NCI-H748 treated with DMSO at 0.1 percent for 48 hours (cell line): ENCODE data around the gene CBX1.
"Not testable (repeated sequence)": the region's sequence is repeated elsewhere in the genome, so short reads cannot be mapped to it uniquely, and the experiment has no call there.

ENCODE experiments used
- DNase-seq: peaks from one replicate; lab custom pipeline; 2025; lab: John Stamatoyannopoulos, UW

The CBX1 gene

GRCh38 chr17:48072811-48073210 is 28.5 kb downstream of the CBX1 start:
- not testable (repeated sequence) for DNase-seq

- DNase-seq, result no peak
Measured at GRCh38 chr17:48071654-48072053, 29.6 kb downstream of the CBX1 start.

DNA sequence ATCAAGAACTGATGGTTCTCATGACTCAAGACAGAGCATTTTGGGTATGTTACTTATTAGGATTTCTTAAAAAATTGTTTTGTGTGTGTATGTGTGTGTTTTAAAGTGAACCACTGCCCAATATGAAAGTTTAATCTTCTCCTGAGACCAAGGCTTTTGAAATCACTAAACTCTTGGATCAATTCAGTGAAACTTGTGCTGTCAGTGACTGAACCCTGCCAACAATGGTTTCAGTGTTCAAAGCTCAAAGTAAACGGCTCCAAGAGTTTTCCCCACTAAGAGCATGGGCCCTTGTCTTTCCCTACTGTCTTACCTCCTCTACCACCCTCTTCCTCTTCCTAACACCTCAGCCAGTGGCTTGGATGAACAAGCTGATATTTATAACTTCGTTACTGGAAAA is 31.1 kb downstream of the CBX1 start:
- no peak for DNase-seq

DNA sequence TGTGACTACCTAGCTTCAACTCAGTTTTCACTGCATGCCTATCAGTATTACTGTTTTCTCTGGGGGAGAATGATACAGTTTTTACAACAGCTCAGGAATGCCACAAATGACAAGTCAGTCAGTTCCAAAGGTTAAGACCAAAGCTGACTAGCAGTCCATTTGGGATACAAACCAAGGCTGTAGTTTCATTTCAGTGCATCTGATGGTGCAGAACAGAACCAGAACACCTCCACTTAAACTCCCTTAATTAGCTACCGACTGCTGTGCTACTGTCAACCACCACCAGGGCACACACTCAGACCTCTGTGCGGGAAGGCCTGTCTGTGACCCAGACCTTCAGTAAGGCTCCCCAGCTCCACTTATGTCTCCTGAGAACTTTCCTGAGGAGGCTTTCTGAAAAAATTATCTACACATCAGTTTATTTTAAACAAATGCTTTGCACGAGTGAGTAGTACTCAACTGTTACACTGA is 32.8 kb downstream of the CBX1 start:
- DNase-seq, result no peak

GRCh38 chr17:48067808-48068207 is 33.5 kb downstream of the CBX1 start:
- not testable (repeated sequence) for DNase-seq

DNA sequence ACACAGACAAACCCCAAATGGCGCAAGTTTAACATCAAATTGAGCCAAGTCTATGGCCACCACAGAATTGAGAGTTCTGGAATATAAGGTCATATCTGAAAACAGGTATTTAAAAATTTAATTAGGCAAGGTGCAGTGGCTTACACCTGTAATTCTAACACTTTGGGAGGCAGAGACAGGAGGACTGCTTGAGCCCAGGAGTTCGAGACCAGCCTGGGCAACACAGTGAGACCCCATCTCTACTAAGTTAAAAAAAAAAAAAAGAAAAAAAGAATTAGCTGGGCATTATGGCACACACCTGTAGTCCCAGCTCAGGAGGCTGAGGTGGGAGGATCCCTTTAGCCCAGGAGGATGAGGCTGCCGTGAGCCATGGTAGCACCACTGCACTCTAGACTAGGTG is 34.0 kb downstream of the CBX1 start:
- no peak for DNase-seq

GRCh38 chr17:48066656-48067055 is 34.6 kb downstream of the CBX1 start:
- no peak for DNase-seq

DNA sequence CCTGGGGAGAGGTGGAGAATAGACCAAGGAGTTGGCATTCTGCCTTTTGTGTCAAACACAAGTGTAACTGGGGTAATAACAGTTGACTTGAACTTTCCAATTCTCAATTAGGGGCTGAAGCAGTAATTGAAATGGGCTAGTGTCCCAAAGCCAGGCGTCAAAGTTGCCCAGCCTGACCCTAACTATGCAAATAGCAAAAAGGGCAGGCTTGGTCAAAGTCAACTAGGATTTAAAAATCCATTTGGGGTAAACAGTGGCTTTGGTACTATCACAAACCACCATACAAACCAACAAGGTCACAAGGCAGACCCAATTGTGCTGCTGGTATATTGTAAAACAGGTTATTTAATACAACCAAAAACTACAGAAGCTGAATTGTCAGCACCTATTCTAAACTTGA is 35.1 kb downstream of the CBX1 start:
- DNase-seq, result no peak

GRCh38 chr17:48064638-48065037 is 36.6 kb downstream of the CBX1 start:
- DNase-seq, result no peak

- DNase-seq, result no peak
Measured at GRCh38 chr17:48062273-48062672, 39.0 kb downstream of the CBX1 start.

DNA sequence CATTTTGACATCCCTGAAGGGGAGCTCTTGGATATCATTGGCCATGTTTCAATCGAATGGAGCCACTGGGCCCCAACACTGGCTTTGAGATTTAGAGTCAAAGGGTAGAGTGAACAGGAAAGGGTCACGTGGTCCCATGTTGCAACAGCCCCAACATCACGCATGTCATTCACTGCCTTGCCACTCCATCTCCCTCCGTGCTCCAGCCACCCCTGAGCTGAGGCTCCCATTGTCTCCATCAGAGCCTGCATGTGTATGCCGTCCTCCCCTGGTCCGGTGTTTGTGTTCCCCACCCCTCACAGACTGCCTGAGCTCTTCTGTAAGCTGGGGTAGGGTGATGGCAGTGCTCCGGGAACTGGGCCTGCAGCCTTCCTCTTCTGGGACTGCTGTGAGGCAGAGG is 41.0 kb downstream of the CBX1 start:
- no peak for DNase-seq

DNA sequence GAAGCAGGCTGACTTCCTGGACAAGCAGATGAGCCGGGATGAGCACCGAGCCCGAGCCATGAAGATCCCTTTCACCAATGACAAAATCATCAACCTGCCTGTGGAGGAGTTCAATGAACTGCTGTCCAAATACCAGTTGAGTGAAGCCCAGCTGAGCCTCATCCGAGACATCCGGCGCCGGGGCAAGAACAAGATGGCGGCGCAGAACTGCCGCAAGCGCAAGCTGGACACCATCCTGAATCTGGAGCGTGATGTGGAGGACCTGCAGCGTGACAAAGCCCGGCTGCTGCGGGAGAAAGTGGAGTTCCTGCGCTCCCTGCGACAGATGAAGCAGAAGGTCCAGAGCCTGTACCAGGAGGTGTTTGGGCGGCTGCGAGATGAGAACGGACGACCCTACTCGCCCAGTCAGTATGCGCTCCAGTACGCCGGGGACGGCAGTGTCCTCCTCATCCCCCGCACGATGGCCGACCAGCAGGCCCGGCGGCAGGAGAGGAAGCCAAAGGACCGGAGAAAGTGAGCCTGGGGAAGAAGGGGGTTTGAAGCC is 42.1 kb downstream of the CBX1 start:
- DNase-seq, result no peak

GRCh38 chr17:48058393-48059124 is 42.7 kb downstream of the CBX1 start:
- no peak for DNase-seq

DNA sequence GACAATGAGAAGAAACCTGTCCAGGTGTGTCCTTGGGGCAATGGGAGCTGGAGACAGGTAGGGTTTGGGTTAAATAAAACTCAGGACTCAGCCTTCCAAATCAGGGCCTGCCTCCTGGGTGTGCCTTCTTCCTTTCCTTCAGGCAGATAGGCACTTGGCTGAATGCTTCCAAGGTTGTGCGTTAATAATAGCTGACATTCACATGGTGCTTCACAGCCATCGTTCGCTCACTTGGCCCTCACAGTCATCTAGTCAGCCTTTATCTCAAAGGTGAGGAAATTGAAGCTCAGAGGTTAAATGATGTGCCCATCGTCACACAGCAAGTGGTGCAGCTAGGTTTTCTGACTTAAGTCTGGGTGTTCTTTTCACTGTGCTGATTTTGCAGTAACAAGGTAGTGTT is 43.7 kb downstream of the CBX1 start:
- no peak for DNase-seq

GRCh38 chr17:48056879-48057278 is 44.4 kb downstream of the CBX1 start:
- DNase-seq, result no peak

DNA sequence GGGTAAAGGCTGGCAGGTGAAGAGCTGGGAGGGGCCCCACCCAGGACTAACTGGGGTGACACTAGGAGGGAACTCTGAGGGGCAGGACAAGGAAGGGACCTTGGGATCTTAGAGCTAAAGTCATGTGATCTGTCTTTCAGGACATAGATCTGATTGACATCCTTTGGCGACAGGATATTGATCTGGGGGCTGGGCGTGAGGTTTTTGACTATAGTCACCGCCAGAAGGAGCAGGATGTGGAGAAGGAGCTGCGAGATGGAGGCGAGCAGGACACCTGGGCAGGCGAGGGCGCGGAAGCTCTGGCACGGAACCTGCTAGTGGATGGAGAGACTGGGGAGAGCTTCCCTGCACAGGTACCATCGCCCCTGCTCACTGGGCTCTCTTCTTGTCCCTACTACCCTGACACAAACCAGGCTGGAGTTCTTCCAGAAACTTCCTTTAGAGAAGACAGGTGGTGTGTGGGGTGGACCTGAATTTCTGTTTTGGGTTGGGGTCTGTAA is 45.0 kb downstream of the CBX1 start:
- no peak for DNase-seq

- no peak for DNase-seq
Measured at GRCh38 chr17:48055531-48056245, 45.6 kb downstream of the CBX1 start.

DNA sequence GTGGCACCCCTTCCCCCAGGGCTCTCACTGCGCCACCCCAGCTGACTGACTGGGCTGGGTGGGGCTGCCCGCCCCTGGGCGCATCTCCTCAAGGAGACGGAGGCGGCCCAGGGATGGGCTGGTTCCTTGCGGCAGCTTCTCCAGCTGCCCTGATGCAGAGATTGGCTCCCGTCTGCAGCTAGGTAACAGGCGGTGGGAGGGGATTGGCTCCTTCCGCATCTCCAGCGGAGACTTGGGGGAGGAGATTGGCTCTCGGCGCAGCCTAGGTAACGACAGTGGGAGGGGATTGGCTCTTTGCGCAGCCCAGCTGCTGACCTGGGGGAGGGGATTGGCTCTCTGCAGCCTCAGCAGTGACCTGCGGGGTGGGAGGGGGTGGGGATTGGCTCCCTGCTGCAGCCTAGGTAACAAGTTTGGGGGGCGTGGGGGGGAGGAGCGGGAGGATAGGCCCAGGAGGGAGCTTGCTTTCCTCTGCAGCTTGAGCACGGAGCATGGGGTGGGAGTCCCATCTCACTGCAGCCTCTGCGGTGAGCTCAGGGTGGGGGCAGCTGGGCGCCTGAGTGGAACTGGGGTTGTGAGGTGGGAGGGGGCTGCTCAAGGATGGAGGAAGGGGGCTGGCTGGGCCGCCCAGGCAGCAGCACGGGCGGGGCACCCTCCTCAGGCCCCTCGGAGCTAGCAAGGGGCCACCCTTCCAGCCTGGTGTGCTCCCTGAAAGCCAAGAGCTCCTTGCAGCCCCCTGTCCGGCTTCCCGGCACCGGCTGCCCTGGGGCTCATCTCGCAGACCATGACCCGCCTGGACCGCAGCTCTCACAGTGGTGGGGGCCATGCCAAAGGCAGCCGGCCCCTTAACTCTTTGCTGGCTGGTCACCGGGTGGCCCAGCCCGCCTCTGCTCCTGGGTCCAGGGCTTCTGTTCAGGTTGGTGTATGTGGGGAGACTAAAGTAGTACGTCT is 46.8 kb downstream of the CBX1 start:
- DNase-seq, result peak; percentile 58

DNA sequence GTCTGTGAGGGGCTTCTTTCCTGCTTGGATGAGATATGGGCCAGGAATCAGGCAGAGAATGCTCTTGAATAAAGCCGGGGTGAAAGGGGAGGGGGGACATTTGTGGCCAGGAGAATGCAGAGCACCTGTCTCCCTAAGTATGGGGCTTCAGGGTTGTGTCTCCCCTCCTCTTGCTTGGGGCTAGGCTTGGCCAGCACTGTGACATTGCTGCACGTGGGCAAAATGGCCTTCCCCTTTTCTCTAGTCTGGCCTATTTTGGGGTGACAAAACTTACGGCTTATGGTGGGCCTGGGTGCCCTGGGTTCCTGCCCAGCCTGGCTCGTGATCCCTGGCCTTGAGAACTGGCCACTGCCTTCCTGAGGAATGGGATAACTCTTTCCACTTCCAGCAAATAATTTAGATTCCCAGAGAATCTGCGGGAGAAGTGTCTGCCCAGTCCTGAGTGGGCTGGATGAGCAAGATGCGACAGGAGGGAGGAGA is 47.5 kb downstream of the CBX1 start:
- DNase-seq, result no peak

GRCh38 chr17:48052956-48053757 is 48.1 kb downstream of the CBX1 start:
- peak; percentile 26 for DNase-seq
